Measurements from ENCODE around the gene LIPG. TPM values are rescaled to one million over a fixed set of nuclear protein-coding genes. Genes with fewer than 3 reads are reported as not detected.
"Not testable (repeated sequence)": the region's sequence is repeated elsewhere in the genome, so short reads cannot be mapped to it uniquely, and the experiment has no call there.

LIPG gene
- total RNA-seq, 1 experiment from 2014 or later: 57.8 TPM

GRCh38 chr18:49581371-49581770 lies 19.5 kb downstream of the LIPG start:
- Mint-ChIP-seq H3K4me1 (ENCODE audit: insufficient read depth, unreplicated experiment) (no peaks in the 10 kb centered on the region), H3K27ac (ENCODE audit: low read depth, unreplicated experiment) (no peak overlapping the region), H3K4me3 (ENCODE audit: unreplicated experiment) (no peak overlapping the region), H3K36me3 (ENCODE audit: insufficient read depth, unreplicated experiment) (peaks cover 7% of the 10 kb centered on the region), H3K27me3 (ENCODE audit: insufficient read depth, unreplicated experiment) (no peaks in the 10 kb centered on the region), H3K9me3 (ENCODE audit: unreplicated experiment) (no peaks in the 10 kb centered on the region)
- CTCF ChIA-PET: no interaction called here
- DNase-seq (ENCODE audit: unreplicated experiment): no peak
- BruUV-seq (replicated peaks): no TSS peak
- POLR2A ChIA-PET: interaction anchor here (0.6 kb wide), 1 partner anchor 150 kb away, joined by 3 read pairs; no protein-coding TSS in a partner anchor
- intact Hi-C loops (cut with micrococcal nuclease): no loop called here
- no peak for TF ChIP-seq CTCF (IDR thresholded peaks at IDR 0.05; ENCODE audit: unreplicated experiment)

GRCh38 chr18:49582579-49582978 lies 20.7 kb downstream of the LIPG start:
- Mint-ChIP-seq H3K9me3 (ENCODE audit: unreplicated experiment) (no peaks in the 10 kb centered on the region), H3K27me3 (ENCODE audit: insufficient read depth, unreplicated experiment) (no peaks in the 10 kb centered on the region), H3K4me1 (ENCODE audit: insufficient read depth, unreplicated experiment) (no peaks in the 10 kb centered on the region), H3K4me3 (ENCODE audit: unreplicated experiment) (no peak overlapping the region), H3K36me3 (ENCODE audit: insufficient read depth, unreplicated experiment) (peaks cover 12% of the 10 kb centered on the region), H3K27ac (ENCODE audit: low read depth, unreplicated experiment) (no peak overlapping the region)
- BruUV-seq (replicated peaks): no TSS peak
- DNase-seq (ENCODE audit: unreplicated experiment): no peak
- CTCF ChIA-PET: interaction anchor here (0.6 to 1.3 kb wide), 3 partner anchors 13 to 187 kb away, joined by 3 to 4 read pairs (median 3); no protein-coding TSS in a partner anchor
- intact Hi-C loops (cut with micrococcal nuclease): no loop called here
- TF ChIP-seq CTCF (IDR thresholded peaks at IDR 0.05; ENCODE audit: unreplicated experiment): no peak
- POLR2A ChIA-PET: interaction anchor here (0.6 to 0.7 kb wide), 3 partner anchors 11 to 15 kb away, joined by 3 read pairs; no protein-coding TSS in a partner anchor

- no peak overlapping the region for H3K27ac Mint-ChIP-seq (ENCODE audit: low read depth, unreplicated experiment)
- no TSS peak for BruUV-seq (replicated peaks)
- H3K9me3 Mint-ChIP-seq (ENCODE audit: unreplicated experiment): no peaks in the 10 kb centered on the region
- DNase-seq (ENCODE audit: unreplicated experiment): no peak
- H3K27me3 Mint-ChIP-seq (ENCODE audit: insufficient read depth, unreplicated experiment): no peaks in the 10 kb centered on the region
- no peak for TF ChIP-seq CTCF (IDR thresholded peaks at IDR 0.05; ENCODE audit: unreplicated experiment)
- POLR2A ChIA-PET: interaction anchor here (0.6 to 0.8 kb wide), 3 partner anchors 10 to 317 kb away, joined by 3 read pairs; no protein-coding TSS in a partner anchor
- peaks cover 9% of the 10 kb centered on the region for H3K36me3 Mint-ChIP-seq (ENCODE audit: insufficient read depth, unreplicated experiment)
- H3K4me3 Mint-ChIP-seq (ENCODE audit: unreplicated experiment): no peak overlapping the region
- CTCF ChIA-PET: interaction anchor here (0.6 to 1.4 kb wide), 3 partner anchors 23 to 36 kb away, joined by 3 to 10 read pairs (median 4); no protein-coding TSS in a partner anchor
- H3K4me1 Mint-ChIP-seq (ENCODE audit: insufficient read depth, unreplicated experiment): no peaks in the 10 kb centered on the region
- intact Hi-C loops (cut with micrococcal nuclease): no loop called here
These were observed 22.5 kb downstream of the LIPG start for GRCh38 chr18:49584394-49584793.

GRCh38 chr18:49584951-49585350 lies 23.1 kb downstream of the LIPG start:
- POLR2A ChIA-PET: interaction anchor here (0.6 to 0.8 kb wide), 2 partner anchors 11 to 317 kb away, joined by 3 read pairs; no protein-coding TSS in a partner anchor
- intact Hi-C loops (cut with micrococcal nuclease); H3K27me3 Mint-ChIP-seq (ENCODE audit: insufficient read depth, unreplicated experiment); H3K27ac Mint-ChIP-seq (ENCODE audit: low read depth, unreplicated experiment); BruUV-seq (replicated peaks); H3K36me3 Mint-ChIP-seq (ENCODE audit: insufficient read depth, unreplicated experiment); H3K9me3 Mint-ChIP-seq (ENCODE audit: unreplicated experiment); H3K4me3 Mint-ChIP-seq (ENCODE audit: unreplicated experiment); DNase-seq (ENCODE audit: unreplicated experiment); H3K4me1 Mint-ChIP-seq (ENCODE audit: insufficient read depth, unreplicated experiment): not testable (repeated sequence)
- CTCF ChIA-PET: interaction anchor here (0.6 to 1.4 kb wide), 3 partner anchors 24 to 36 kb away, joined by 3 to 10 read pairs (median 4); no protein-coding TSS in a partner anchor
